HG03097 (cell line): Measurements from ENCODE around the gene MEX3D.
"Not testable (repeated sequence)": the region's sequence is repeated elsewhere in the genome, so short reads cannot be mapped to it uniquely, and the experiment has no call there.

ENCODE experiments used
- ATAC-seq: cut with Tn5 transposase; IDR thresholded peaks from one replicate; pipeline ENCODE4 v1.9.1; 2021; ENCODE audit not compliant: unreplicated experiment, low FRiP score

Gene MEX3D

DNA sequence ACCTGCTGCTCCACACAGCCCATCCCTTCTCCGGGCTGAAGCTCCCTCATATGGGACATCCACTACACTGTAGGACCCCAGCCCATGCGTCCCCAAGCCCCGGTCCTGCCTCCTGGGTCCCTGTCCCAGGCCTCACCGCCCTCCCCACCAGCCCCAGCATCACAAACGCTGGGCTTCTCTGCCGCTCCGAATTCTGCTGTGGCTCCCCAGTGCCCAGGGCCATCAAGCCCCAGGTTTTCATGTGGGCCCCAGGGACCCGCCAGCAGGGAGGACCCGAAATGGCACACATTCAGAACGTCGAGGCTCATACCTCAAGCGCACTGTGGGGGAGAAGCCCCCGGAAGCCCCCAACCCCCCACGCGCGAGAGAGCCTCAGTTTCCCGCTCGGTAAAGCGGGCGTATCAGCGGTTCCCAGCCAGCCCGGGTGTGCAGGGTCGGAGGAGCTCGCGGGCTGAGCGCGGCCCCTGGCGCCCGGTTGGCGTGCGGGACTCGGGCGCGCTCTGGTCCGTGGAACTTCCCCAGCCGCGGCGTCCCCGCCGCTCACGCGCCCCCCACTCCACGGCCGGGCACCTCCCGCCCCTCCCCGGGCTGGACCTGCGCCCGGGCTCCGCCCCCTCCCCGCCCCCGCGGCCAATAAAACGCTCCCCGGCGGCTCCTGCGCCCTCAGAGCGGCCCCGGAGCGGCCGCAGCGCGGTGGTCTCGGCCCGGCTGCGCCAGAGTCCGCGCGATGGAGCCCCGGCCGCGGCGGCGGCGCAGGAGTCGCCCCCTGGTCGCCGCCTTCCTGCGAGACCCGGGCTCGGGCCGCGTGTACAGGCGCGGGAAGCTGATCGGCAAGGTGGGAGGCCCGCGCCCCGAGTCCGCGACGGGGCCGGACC, 44.5 kb downstream of the MEX3D start, which contains the start of gene PLK5:
PLK5 (plus strand) TSS at position 666 of the 875 bp plus-strand sequence. CDS start 2,920 bp downstream, outside the sequence.
- no peak for ATAC-seq

- ATAC-seq = no peak
These were observed 45.3 kb downstream of the MEX3D start for GRCh38 chr19:1522838-1523237.

- ATAC-seq = no peak
These were observed 46.1 kb downstream of the MEX3D start for GRCh38 chr19:1522061-1522460.

- no peak for ATAC-seq
These were observed 46.5 kb downstream of the MEX3D start for GRCh38 chr19:1521636-1522035.

DNA sequence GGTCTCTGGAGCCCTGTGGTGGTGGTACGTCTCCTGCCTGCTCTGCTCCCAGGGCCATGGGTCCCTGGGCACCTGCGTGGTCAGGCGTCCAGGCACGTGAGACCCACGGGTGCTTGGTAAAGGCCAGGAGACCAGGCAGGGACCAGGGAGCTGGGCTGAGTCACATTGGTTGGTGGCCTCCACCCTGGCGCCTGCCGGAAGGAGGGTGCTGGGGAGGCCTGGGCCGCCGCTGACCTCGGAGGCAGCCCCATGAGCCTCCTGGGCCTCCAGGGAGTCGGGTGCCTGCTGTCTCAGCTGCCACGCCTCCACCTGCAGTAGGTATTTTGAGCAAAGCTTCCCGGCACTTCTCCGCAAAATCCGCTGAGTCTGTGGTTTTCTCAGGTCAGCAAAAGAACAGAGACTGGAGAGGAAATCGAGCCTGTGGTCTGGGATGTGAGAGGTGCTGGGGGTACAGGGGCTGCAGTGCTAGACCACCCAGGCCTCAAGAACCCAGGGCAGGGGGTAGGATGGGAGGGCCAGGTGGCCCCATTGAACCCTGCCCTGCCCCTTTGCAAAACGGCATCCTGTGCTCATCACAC, 47.8 kb downstream of the MEX3D start:
- no peak for ATAC-seq

- not testable (repeated sequence) for ATAC-seq
These were observed 48.3 kb downstream of the MEX3D start for GRCh38 chr19:1519802-1520201.

- ATAC-seq = no peak
These were observed 49.7 kb downstream of the MEX3D start for GRCh38 chr19:1518471-1518870.

DNA sequence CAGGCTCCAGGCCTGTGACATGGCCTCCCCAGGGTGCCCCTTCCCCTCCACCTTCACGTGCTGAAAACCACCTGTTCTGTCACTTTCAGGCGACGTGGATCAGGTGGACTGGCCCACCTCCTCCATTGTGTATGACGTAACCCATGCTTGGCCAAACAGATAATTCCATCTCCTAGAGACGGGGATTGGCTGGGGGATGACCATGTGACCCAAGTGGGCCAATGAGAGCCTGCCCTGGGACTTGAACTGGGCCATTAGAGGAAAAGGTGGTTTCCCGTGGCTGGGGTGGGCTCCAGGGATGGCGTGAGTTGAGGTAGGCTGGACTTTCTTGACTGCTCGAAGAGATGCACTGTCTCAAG, 51.8 kb downstream of the MEX3D start:
- ATAC-seq = no peak

GRCh38 chr19:1514986-1515721, 53.0 kb downstream of the MEX3D start:
- no peak for ATAC-seq

DNA sequence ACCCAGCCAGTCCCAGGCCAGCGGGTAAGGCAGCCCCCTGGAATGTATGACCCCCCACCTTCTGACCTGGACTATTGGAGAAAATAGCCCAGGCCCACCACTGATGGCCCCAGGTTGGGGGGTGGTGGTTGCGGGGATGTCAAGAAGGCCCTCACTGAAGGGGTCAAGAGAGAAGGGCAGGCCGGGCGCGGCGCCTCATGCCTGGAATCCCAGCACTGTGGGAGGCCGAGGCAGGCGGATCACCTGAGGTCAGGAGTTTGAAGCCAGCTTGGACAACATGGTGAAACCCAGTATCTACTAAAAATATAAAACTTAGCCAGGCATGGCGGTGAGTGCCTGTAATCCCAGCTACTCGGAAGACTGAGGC, 53.8 kb downstream of the MEX3D start:
- no peak for ATAC-seq

GRCh38 chr19:1513499-1514294, 54.4 kb downstream of the MEX3D start:
- no peak for ATAC-seq

DNA sequence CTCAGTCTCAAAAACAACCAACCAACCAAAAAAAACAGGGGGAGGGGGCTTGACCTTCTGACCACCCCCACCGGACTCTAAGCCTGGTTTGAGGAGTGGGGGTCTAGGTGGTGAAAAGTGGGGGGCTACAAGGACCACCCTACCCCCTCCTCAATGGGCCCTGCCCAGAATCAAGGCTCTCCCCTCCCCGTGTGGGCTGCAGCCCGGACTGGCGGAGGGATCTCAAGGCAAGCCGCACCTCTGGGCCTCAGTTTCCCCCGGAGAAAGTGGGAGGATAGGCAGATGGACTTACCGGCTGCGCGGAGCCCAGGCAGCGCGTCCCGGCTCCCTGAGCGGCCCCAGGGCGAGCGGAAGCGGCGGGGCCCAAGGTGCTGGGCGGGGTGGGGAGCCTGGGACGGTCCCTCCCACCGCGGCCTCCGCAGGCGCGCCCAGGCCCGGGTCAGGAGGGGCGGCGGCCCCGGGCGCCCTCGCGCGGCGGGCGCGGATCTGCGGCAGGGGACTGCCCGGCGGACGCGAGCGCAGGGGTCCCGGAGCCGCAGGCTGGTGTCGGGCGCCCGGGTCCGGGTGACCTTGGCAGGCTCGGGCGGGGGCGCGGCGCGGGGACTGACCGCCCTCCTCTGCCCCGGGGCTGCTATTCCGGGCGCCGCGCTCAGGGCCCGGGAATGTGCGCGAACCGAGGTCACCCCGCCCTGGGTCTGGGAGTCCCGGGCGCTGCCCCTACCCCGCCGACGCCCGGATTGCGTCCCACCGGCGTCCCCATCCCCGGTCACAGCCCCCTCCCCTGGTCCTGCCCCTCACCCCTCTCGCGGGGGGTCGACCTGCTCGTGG, 55.2 kb downstream of the MEX3D start, which contains the start of gene ADAMTSL5:
ADAMTSL5 (minus strand) TSS at position 349 of the 828 bp plus-strand sequence. CDS start 2,076 bp downstream, outside the sequence.
- no peak for ATAC-seq

DNA sequence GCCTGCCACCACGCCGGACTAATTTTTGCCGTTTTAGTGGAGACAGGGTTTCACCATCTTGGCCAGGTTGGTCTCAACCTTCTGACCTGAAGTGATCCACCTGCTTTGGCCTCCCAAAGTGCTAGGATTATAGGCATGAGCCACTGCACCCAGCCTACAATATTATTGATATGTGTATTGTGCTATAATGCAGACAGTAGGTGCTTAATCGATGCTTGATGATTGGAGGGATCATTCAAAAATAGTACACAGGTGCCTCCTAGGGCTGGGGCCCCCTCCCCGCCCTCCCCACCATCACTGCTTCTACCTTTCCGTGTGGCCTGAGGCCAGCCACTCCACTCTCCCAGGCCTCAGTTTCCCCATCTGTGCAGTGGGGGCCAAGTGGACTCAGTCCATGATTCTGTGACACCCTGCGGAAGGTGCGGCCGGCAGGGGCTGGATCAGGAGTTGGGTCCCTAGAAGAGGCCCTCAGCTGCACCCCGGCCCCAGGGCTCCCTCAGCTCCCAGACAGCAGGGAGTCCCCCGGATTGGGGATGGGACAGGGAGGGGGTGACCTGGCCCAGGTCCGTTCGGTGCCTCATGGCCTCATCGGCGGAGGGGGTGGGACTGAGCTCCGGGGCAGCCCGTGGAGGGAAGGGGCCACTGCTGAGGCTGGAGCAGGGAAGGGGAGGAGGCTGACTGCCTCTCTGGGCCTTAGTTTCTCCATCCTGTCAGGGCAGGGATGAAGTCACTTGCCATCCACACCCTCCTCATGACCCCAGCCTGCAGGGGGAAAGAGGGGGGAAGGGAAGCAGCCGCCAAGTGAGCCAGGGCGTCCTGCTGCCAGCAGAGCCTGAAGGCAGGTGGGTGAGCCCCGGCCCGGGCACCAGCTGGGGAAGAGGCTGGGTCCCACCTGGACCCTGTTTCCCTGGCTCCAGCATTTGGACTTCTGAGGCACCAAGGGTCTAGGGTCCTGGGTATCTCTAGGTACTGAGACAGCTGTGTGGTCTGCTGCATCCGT, 56.5 kb downstream of the MEX3D start:
- ATAC-seq = no peak

DNA sequence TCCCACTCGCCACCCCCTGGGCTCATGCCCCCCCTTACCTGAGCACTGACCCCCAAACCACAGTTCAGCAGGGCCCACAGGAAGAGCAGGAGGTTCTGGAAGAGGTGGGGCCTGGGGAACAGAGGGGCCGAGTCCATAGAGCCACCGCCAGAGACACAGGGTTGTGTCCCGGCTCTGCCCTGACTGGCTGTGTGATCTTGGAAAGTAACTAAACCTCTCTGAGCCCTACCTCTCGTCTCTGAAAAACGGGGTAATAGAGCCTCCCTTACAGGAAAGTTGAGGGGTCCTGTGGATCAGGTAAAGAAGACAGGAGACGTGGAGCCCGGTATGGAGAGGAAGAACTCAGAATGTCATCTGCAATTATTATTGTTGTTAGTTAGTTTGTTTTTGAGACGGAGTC, 57.3 kb downstream of the MEX3D start:
- no peak for ATAC-seq

GRCh38 chr19:1510442-1510806, 57.7 kb downstream of the MEX3D start:
- no peak for ATAC-seq

DNA sequence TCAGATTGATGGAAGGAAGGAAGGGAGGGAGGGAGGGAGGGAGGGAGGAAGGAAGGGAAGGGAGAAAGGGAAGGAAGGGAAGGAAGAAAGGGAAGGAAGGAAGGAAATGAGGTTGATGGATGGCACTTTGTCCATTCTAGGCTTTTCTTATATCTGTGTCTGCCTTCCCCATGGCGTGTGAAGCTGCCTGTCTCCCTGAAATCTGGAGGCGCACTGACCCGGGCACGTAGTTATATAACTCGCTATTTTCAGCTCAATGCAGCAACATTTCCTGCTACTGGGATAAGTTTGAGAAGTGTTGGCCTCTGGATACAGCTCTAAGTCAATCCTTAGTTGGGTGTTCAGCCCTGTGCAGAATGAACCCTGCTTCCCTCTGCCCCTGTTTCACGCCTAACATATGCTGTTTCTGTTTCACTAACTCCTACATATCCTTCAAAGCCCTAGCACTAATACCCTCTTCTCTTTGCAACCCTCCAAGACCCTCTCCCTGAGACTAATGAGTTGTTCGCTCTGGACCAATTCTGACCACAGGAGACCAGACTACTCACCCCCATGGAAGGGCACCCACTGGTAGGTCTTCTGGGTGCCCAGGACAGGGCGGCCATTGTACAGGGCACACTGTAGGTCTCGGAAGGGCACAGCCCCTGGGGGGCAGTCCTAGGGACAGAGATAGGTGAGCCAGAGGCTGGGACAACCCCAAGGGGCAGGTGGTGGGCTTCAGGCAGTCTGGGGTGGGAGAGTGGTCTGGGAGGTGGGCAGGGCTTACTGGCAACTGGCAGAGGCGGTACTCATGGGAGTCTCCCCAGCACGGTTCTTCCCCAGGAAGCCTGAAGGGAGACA, 58.3 kb downstream of the MEX3D start:
- ATAC-seq = no peak

- ATAC-seq = no peak
These were observed 59.6 kb downstream of the MEX3D start for GRCh38 chr19:1508507-1508856.
